Activated T-cell treated with anti-CD3 and anti-CD28 coated beads, Interleukin-2, amount 50 U/mL, for 1 hour (primary cell): Measurements from ENCODE around the gene NOPCHAP1.
"Not testable (repeated sequence)": the region's sequence is repeated elsewhere in the genome, so short reads cannot be mapped to it uniquely, and the experiment has no call there.

ENCODE experiments used
- DNase-seq: peaks from one replicate; pipeline ENCODE4 v3.0.0-alpha.2; 2020

NOPCHAP1 gene, protein sequence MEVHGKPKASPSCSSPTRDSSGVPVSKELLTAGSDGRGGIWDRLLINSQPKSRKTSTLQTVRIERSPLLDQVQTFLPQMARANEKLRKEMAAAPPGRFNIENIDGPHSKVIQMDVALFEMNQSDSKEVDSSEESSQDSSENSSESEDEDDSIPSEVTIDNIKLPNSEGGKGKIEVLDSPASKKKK

DNA sequence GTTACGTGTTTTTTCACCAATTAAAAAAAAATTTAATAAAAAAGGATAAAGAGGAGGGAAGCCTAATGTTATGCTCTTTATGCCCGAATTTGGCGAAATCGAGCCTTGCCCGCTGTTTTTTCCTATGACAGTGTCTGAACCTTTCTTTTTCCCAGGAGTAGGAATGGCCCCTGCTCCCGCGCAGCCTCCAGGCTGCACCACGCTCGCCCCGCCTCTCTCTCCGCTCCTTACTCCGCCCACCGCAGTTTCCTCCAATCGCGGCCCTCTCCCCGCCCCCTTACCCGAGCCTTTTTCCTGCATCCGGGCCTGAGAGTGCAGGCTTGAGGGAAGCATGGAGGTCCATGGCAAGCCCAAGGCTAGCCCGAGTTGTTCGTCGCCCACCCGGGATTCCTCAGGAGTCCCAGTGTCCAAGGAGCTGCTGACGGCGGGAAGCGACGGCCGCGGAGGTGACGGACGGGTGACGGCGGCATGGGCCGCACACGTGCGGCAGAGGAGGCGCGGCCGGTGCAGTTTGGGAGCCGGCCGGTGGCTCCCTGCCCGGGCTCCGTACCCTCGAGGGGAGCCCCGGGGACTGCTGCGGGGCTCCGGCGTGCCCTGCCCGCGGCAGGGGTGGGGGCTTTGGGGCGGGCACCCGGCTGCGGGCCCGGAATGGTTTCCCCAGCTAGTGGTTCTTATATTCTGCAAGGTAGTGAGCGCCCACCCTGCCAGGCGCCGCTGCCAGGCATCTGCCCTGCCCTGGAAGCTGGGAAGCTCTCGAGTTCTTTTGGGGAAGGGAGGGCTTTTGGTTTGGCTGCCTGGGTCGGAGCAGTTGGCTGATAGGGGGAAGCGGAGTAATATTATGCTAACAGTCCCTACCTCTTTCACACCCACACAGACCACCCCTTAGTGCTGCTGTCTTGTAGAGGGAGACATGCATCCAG, at the start of gene NOPCHAP1:
Gene NOPCHAP1 (plus strand): TSS at position 295 of the 920 bp plus-strand sequence. CDS start 37 bp downstream, at position 332.
- DNase-seq = peak; percentile 86

DNA sequence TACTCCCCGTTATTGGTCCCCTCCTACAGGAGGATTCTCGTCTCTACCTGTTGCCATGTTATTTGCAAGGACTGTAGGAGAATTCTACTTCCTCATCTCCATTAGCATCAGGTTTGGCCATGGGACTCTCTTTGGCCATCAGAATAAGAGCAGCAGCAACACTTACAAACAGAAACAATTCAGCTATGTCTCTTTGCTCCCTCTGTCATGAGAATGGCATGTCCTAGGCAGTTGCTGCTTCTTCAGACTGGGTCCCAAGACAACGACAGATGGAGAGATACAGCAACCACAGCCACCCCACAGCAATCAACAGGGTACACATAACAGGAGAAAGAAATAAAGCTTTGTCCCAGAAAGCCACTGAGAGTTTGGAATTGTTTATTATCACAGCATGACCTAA, 47.7 kb upstream of the NOPCHAP1 start:
- no peak for DNase-seq

DNA sequence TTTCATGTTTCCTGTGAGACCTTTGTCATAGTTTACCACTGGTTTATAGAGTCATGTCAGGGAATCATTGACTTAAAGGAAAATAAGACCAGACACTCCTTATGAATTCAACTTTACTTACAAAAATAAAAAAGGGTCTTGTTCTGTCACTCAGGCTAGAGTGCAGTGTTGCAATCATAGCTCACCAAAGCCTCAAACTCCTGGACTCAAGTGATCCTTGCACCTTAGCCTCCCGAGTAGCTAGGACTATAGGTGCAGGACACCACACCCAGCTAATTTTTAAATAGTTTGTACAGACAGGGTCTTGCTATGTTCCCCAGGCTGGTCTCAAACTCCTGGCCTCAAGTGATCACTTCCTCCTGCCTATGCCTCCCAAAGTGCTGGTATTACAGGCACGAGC, 47.0 kb upstream of the NOPCHAP1 start:
- DNase-seq = no peak

DNA sequence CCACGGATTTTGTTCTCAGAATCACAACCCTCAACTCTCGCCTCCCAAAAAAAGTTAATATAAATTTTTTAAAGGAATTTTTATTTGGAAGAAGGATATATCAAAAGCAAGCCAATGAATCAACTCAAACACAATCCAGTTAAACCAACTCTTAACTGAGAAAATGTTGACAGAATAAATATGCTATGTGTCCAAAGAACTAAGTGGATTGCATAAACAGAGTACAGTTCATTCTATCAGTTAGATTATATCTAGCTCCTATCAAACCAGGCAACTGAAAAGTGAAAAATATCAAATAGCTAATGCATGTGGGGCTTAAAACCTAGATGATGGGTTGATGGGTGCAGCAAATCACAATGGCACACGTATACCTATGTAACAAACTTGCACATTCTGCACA, 44.7 kb upstream of the NOPCHAP1 start:
- no peak for DNase-seq

DNA sequence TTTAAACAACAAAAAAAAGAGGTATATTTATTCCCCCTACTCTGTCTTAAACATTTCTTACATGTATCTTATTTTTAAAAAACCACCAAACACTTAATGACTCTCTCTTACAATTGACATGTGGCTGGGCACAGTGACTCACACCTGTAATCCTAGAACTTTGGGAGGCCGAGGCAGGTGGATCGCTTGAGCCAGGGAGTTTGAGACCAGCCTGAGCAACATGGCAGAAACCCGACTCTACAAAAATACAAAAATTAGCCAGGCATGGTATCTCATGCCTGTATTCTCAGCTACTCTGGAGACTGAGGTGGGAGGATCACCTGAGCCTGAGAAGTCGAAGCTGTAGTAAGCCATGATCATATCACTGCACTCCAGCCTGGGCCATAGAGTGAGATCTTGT, 44.0 kb upstream of the NOPCHAP1 start:
- no peak for DNase-seq

DNA sequence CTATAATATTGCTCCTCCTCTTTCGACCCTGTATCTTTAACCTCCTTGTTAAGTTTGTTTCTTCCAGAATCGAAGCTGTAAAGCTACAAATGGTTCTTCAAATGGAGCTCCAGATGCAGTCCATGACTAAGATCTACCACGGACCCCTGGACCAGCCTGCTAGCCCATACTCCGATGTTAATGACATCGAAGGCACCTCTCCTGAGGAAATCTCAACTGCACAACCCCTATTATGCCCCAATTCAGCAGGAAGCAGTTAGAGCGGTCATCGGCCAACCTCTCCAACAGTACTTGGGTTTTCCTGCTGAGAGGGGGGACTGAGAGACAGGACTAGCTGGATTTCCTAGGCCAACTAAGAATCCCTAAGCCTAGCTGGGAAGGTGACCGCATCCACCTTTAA, 42.7 kb upstream of the NOPCHAP1 start:
- DNase-seq = not testable (repeated sequence)

DNA sequence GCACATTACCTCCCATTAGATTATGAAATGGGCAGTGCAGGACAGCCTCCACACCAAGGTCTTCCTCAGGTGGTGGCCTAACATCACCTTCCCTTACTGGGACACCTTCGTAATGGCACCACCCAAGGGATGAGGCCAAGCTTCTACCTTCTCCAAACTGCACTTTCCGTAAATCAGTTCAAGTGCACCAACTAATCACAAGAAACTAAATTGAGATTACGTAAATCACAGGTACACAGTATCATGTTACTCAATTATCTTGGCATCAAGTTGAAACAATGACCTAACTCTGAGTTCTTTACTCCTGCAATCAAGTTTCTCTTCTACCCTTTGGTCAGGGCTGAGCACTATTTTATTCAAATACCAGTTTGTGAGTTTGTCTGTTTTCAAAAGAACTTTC, 41.9 kb upstream of the NOPCHAP1 start:
- no peak for DNase-seq

DNA sequence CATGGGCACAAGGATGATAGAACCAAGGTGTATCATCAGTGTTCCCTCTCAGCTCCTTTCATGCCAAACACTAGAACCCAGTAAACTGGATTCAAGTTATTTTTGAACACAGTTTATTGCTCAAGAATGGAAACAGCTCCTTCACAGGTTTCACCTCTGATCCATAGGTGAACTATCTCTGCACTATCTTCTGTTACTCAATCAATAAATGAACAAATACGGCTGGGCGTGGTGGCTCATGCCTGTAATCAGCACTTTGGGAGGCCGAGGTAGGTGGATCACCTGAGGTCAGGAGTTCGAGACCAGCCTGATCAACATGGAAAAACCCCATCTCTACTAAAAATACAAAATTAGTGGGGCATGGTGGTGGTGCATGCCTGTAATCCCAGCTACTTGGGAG, 37.4 kb upstream of the NOPCHAP1 start:
- not testable (repeated sequence) for DNase-seq

DNA sequence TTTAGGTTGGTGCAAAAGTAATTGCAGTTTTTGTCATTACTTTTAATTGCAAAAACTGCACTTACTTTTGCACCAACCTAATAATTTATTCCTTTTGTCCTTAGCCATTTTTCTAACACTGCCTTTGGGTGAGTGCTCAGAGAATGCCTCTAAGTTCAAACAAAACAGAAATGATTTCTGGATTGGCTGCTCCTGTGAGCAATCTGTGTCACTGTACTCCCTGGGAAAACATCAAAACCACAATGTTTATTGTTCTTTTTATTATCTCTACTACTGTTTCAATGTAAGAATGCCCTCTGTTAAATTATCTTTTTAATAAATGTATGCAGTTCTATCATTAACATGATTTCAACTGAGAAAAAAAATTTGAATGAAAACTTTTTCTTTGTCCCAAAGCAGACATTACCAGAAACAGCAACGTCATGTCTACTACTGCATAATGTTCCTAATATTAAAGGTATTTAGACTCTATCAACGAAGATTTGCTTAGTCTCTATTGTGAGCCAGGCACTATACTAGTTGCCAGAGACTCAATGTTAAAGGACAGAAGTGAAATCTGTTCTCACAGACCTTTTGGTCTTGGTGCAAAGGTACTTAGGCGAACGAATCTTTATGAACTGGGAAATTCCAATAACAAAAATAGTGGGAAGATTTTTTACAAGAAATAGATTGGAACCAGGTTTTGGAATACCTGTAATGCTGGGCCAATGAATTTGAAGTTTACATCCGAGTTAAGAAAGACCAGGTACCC, 34.2 kb upstream of the NOPCHAP1 start:
- DNase-seq = no peak

DNA sequence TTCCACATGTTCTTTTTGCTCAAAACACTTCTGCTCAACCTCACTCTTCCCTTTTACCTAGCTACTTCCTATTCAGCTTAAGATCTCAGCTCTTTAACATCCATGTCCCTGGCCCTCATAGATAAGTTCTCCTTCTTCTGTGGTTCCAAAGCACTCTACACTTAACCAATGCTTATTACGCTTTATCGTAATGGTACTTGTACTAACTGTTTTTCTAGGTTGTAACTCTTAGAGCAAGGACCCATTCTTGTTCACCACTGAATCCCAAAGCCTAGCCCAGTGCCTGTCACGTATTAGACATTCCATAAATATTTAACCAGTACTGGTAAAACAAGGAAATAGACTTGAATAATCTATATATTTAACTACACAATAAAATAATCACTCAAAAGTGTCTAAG, 33.3 kb upstream of the NOPCHAP1 start:
- no peak for DNase-seq

DNA sequence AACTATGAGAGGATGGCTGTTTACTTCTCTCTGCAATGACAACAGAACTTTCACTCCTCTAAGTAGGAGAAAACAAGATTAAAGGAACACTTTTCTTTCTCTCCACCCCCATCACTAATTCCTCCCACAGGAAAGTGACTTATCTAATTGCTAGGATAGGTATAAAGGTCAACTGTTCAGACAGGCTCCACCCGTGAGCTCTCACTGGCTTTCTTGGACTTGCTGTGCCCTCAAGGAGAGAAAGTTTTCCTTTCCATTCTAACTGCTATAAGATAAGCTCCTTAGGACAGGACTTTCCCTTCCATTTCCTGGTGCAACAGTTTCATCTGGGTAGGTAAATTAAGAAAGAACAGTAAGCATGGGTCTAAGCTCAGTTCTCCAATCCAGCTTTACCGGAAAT, 32.8 kb upstream of the NOPCHAP1 start:
- no peak for DNase-seq

DNA sequence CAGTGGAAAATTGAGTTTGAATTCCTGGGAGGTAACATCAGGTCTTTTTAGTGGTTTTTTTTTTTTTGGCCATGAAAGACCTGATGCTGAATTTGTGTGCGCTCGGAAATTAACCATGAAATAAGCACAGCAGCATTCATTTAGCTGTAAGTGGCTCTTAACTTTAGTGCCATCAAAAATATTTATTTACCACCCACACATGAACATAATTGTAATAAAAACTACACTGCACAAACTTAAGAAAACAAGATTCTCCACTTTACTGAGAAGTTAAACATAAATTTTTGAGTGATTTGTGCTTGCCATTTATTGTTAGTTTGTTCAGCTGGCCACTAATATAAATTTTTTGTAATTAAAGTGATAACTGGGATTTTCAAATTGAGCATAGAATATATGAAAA, 30.4 kb upstream of the NOPCHAP1 start:
- no peak for DNase-seq

DNA sequence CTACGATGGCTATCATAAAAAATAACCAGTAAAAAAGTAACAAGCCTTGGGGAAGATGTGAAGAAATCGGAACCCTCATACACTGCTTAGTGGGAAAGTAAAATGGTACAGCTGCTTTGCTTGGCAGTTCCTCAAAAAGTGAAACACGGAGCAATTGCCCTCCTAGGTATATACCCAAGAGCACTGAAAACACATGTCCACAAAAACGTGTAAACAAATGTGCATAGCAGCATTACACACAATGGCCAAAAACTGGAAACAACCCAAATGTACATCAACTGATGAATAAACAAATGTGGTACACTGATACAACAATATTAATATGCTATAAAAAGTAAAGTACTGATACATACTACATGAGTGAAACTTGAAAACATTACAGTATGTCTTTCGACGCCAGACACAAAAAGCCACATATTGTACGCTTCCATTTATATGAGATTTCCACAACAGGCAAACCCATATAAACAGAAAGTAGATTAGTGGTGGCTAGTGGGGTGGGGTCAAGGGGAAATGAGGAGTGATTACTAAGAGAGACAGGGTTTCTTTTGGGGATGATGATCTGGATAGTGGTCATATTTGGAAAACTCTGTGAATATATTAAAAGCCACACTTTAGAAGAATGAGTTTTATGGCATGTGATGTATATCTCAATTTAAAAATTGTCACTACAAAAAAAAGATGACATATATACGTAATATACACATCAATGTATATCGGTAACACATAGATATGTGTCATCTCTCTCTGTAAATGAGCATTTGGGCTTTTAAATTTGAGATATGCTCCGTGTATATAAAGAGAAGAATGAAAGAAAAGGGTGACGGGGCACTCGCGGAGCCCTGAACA, 29.0 kb upstream of the NOPCHAP1 start:
- DNase-seq = no peak

DNA sequence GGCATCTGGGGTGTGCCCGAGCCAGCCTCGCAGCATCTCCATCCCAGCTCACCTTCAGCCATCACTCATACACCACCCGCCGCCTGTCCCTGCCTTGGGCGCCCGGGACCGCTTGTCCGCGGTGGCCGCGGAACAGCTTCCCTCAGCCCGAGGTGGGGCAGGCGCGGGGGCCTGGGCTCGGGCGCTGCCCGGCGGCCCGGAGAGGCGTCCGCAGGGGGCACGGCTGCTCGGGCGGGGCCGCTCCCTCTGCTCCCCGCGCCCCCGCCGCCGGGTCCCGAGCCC, 28.5 kb upstream of the NOPCHAP1 start:
- peak; percentile 62 for DNase-seq

DNA sequence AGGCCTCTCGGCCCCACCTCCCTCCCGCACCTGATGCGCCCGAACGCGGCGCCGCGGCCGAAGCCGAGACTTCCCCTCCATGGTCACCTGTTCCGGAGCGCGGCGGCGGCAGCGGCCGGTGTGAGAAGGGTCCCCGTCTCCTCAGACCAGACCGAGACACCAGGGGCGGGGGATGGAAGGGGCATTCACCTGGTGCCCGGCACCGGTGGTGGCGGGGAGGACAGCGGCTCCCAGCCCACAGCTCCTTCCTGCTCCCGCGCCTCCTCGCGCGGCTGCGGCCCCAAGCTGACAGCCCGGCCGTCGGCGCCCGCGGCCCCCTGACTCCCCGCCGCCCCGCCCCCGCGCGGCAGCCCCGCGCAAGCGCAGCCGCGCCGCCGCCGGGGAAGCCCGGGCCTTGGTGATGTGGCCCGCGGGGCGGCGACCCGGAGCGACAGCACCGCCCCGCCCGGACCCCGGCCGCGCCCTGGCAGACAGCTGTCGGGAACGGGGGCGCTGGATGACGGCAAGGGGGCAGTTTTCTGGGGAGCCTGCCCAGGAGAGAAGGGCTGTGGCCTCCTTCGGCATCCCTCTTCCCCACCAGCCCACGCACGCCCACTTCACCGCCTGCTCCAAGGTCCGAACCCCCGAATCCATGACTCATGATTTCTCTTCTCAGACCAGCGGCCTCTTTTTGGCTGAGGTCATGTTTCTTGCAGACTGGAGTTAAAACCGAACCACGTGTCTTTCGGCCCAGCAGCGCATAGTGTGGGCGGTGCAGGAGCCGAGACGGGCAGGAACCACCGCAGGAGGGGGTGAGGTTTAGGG, 27.9 kb upstream of the NOPCHAP1 start, which contains the start of gene SLC41A2:
Gene SLC41A2 (minus strand): TSS at position 290 of the 804 bp plus-strand sequence. CDS start 29,763 bp downstream, outside the sequence.
- peak; percentile 83 for DNase-seq

DNA sequence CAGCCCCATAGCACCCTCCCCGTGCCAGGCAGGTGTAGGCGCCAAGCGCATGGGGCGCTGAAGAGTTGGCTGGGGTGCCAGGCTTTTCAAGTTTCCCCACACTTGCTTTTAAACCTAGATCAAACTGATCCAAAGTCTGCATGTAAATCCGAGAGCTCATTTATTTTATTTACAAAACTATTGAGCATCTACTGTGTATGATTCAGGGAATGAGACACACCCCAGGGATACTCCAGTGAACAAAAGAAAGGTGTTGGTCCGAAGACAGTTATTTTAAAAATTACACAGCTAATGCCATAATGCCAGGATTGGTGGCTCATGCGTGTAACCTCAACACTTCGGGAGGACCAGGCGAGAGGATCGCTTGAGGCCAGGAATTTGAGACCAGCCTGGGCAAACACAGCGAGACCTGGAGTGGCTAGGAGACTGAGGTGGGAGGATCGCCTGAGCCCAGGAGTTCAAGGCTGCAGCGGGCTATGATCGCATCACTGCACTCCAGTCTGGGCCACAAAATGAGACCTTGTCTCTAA, 27.2 kb upstream of the NOPCHAP1 start:
- no peak for DNase-seq

DNA sequence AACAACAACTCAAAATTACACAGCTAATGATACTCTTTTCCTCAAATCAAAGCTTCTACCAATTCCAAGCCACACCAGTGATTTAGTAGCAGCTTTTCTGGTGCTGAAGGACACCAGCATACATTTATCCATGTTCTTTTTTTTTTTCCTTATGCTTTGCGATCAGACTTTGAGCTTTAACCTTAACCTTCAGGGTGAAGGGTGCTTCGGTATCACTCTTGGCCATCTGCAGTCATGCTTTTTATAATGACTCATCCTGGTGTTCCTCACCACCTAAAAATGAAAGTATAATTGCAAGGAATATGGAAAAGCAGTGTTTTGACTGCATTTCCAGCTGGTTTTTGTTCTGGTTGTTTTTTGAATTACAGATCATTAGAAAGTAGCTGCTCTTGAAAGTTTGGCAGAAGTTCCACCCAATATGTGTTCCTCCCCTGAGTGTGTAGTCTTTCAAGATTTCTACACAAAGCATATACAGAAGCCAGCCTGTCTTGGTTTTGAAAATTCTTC, 26.7 kb upstream of the NOPCHAP1 start:
- no peak for DNase-seq

DNA sequence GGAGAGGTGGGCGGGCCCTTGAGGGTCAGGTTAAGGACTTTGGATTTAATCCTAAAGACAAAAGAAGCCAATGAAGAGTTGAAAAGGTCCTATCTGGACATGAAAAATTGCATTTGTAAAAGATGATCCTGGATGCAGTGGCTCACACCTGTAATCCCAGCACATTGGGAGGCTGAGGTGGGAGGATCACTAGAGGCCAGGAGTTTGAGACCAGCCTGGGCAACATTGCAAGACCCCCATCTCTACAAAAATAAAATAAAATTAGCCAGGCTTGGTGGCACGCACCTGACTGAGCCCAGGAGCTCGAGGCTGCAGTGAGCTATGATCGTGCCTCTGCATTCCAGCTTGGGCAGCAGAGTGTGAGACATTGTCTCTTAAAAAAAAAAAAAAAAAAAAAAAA, 25.7 kb upstream of the NOPCHAP1 start:
- DNase-seq = no peak

DNA sequence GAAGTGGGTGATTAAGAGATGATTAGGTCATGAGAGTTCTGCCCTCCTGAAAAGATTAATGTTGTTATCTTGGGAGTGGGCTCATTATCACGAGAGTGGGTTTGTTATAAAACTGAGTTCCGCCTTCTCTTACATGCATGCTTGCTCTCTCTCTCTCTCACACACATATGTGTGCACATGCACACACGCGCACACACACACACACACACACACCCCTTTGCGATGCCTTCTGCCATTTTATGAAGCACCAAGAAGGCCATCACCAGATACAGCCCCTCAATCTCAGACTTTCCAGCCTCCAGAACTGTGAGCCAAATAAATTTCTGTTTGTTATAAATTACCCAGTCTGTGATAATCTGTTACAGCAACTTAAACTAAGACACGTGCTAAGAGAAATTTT, 22.4 kb upstream of the NOPCHAP1 start:
- DNase-seq = no peak

DNA sequence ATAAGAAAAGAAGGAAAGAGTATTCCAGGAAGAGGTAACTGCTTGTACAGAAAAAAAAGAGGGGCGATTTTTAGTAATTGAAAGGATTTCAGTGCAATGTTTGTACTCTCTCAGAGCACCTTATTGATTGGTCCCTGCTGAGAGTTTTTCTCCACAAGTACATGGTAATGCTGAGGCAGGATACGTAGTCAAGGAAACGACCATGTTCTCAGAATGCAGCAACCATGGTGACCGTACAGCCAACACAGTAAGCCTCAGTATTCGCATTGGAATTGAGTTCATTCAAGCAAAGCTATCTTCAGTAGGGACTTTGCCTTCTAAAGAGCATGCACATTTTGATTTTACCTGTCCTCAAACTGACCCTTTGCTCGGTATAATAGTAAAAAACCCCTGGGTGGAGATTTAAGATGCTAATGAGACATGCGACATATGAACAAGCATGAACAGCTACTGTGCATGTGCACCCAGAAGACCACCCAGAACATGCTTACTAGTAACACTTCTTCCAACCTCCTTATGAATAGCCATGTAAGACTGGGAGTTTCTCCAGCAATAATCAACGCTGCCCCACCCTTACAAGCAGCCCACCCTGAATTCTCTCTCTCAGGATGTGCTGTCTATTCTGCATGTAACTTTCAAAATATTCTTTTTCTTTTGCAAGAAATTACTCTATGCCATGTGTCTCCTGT, 21.8 kb upstream of the NOPCHAP1 start:
- DNase-seq = no peak

DNA sequence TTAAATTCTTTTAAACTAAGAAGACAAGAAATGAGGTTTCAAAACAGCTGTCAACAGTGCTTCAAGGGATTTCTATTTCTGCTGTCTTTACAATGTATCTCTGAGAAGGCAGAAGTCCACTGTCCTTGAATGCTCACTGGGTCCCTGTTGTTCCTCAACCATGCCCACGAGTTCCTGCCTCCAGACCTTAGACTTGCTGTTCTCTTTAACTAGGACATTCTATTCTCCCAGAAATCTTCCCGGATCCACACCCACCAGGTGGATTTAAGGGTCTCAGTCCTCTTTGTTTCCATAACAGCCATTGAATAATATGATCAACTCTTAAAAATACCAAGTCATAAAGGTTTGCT, 21.3 kb upstream of the NOPCHAP1 start:
- DNase-seq = no peak
